ENCODE results near the gene PFN2.

GRCh38 chr3:149954812-149955211 is 15.9 kb downstream of the PFN2 start:
- TF ChIP-seq, protein P1, sequence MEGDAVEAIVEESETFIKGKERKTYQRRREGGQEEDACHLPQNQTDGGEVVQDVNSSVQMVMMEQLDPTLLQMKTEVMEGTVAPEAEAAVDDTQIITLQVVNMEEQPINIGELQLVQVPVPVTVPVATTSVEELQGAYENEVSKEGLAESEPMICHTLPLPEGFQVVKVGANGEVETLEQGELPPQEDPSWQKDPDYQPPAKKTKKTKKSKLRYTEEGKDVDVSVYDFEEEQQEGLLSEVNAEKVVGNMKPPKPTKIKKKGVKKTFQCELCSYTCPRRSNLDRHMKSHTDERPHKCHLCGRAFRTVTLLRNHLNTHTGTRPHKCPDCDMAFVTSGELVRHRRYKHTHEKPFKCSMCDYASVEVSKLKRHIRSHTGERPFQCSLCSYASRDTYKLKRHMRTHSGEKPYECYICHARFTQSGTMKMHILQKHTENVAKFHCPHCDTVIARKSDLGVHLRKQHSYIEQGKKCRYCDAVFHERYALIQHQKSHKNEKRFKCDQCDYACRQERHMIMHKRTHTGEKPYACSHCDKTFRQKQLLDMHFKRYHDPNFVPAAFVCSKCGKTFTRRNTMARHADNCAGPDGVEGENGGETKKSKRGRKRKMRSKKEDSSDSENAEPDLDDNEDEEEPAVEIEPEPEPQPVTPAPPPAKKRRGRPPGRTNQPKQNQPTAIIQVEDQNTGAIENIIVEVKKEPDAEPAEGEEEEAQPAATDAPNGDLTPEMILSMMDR (IDR thresholded peaks at IDR 0.05): no peak
- no peak for TF ChIP-seq POLR2A (IDR thresholded peaks at IDR 0.05)
- no peak for TF ChIP-seq EP300 (IDR thresholded peaks at IDR 0.05)
- TF ChIP-seq POLR2AphosphoS5 (IDR thresholded peaks at IDR 0.05): no peak

All from sigmoid colon (tissue), 4 donors.